HCT116 (cell line): Measurements from ENCODE around the gene NME9. TPM values are rescaled to one million over a fixed set of nuclear protein-coding genes. Genes with fewer than 3 reads are reported as not detected.

ENCODE experiments used
- ATAC-seq: fragments of 200-7000 bp; cut with Tn5 transposase; 2 replicates; pipeline ENCODE4 v1.9.1; 2020; ENCODE audit warnings: mild to moderate bottlenecking, moderate library complexity
- BruUV-seq: library from RNA; stranded (reverse); fragments of 400-500 nt; replicated peaks from 2 replicates; lab custom pipeline; 2021; lab: Mats Ljungman, UMichigan
- CTCF ChIA-PET: fragments of 300-600 bp; sonication (Branson Sonifier 250); formaldehyde crosslinking; loops from one replicate; lab custom pipeline; 2021; ENCODE audit warnings: antibody characterized with exemption; lab: Charles Lee
- POLR2A ChIA-PET: fragments of 300-600, 350-600 bp; sonication (Branson Sonifier 250); formaldehyde crosslinking; loops from one replicate; lab custom pipeline; 2021; ENCODE audit warnings: antibody characterized with exemption; lab: Charles Lee
- RAD21 ChIA-PET, 2 experiments: fragments of 300-600 bp; sonication (Branson Sonifier 250); formaldehyde crosslinking; loops; one replicate each; lab custom pipeline; 2023; ENCODE audit warnings: low total read pairs in 2 of 2; ENCODE audit not compliant: uncharacterized antibody in 2 of 2, unreplicated experiment in 2 of 2, low non-redundant PET in 1 of 2; lab: Charles Lee
- DNase-seq: peaks from one replicate; pipeline ENCODE4 v3.0.0-alpha.2; 2010; ENCODE audit warnings: low read depth, low spot score
- H2AFZ ChIP-seq: fragments of 200-600 bp; shearing (Covaris generic), sonication (generic); 2 replicates; pipeline ENCODE4 v1.6.1; 2017; ENCODE audit warnings: low read depth, mixed run types, mixed read lengths, antibody characterized with exemption, low read length; ENCODE audit not compliant: poor library complexity, severe bottlenecking
- H3K27ac ChIP-seq: 2 replicates; pipeline ENCODE4 v1.5.1; 2012; ENCODE audit warnings: low read depth, low read length
- H3K27me3 ChIP-seq: fragments of 200-600 bp; sonication (generic); 2 replicates; pipeline ENCODE4 v1.6.1; 2016; ENCODE audit warnings: mixed run types, low read length, mixed read lengths; ENCODE audit not compliant: insufficient read depth
- H3K36me3 ChIP-seq, 2 experiments: fragments of 200-500 bp in 1 of 2; fragments of 200-600 bp in 1 of 2; sonication (Bioruptor generic) in 1 of 2; sonication (generic) in 1 of 2; 2 replicates each; pipeline versions ENCODE4 v1.5.1 to v1.6.1; 2014 to 2016; ENCODE audit warnings: low read length in 2 of 2, inconsistent platforms in 1 of 2, mixed read lengths in 1 of 2, mixed run types in 1 of 2; ENCODE audit not compliant: insufficient read depth in 2 of 2, control insufficient read depth in 1 of 2
- H3K4me1 ChIP-seq, 2 experiments: fragments of 200-600 bp in 1 of 2; sonication (generic) in 1 of 2; 2 replicates each; pipeline versions ENCODE4 v1.5.1 to v1.6.1; 2012 to 2017; ENCODE audit warnings: low read length in 2 of 2, inconsistent platforms in 1 of 2, mild to moderate bottlenecking in 1 of 2, mixed read lengths in 1 of 2, mixed run types in 1 of 2, moderate library complexity in 1 of 2; ENCODE audit not compliant: insufficient read depth in 2 of 2, control insufficient read depth in 1 of 2
- H3K4me2 ChIP-seq: fragments of 200-600 bp; sonication (generic); 2 replicates; pipeline ENCODE4 v1.6.1; 2017; ENCODE audit warnings: mixed run types, low read length, mixed read lengths
- H3K4me3 ChIP-seq, 2 experiments: fragments of 200-600 bp in 1 of 2; sonication (generic) in 1 of 2; replicated peaks in 1 of 2; 2 replicates each; pipeline ENCODE4 v1.5.1; 2011 to 2016; ENCODE audit warnings: low read length in 2 of 2, control low read depth in 1 of 2, low read depth in 1 of 2, mild to moderate bottlenecking in 1 of 2, mixed read lengths in 1 of 2, mixed run types in 1 of 2
- H3K79me2 ChIP-seq: fragments of 200-600 bp; sonication (generic); 2 replicates; pipeline ENCODE4 v1.6.1; 2017; ENCODE audit warnings: mild to moderate bottlenecking, mixed run types, low read length, moderate library complexity, mixed read lengths; ENCODE audit not compliant: insufficient read depth
- H3K9ac ChIP-seq: fragments of 200-600 bp; sonication (generic); 2 replicates; pipeline ENCODE4 v1.6.1; 2016; ENCODE audit warnings: low read length, mixed read lengths
- H3K9me2 ChIP-seq: fragments of 200-600 bp; sonication (generic), shearing (Covaris generic); 2 replicates; pipeline ENCODE4 v1.6.1; 2017; ENCODE audit warnings: mixed run types, mild to moderate bottlenecking, moderate library complexity; ENCODE audit not compliant: insufficient read depth
- H3K9me3 ChIP-seq, 2 experiments: fragments of 200-500 bp in 1 of 2; fragments of 200-600 bp in 1 of 2; sonication (Bioruptor generic) in 1 of 2; sonication (generic) in 1 of 2; 2 replicates each; pipeline ENCODE4 v1.6.1; 2014 to 2017; ENCODE audit warnings: low read length in 2 of 2, mixed read lengths in 2 of 2, inconsistent platforms in 1 of 2, low read depth in 1 of 2, mild to moderate bottlenecking in 1 of 2, mixed run types in 1 of 2, moderate library complexity in 1 of 2; ENCODE audit not compliant: control insufficient read depth in 1 of 2, insufficient read depth in 1 of 2
- H4K20me1 ChIP-seq: fragments of 200-600 bp; sonication (generic), shearing (Covaris generic); 2 replicates; pipeline ENCODE4 v1.6.1; 2017; ENCODE audit warnings: mixed run types, mild to moderate bottlenecking, moderate library complexity; ENCODE audit not compliant: insufficient read depth
- CEBPB ChIP-seq: IDR thresholded peaks from 2 replicates; pipeline ENCODE4 v1.6.1; 2012; ENCODE audit warnings: low read depth
- EGR1 ChIP-seq: IDR thresholded peaks from 2 replicates; pipeline ENCODE4 v1.6.1; 2012; ENCODE audit warnings: low read depth
- ELF1 ChIP-seq: IDR thresholded peaks from 2 replicates; pipeline ENCODE4 v1.6.1; 2012; ENCODE audit warnings: low read depth, borderline replicate concordance
- EZH2 ChIP-seq: fragments of 200-600 bp; sonication (generic); IDR thresholded peaks from 2 replicates; pipeline ENCODE4 v1.6.1; 2017; ENCODE audit warnings: antibody characterized with exemption, mixed run types
- EZH2phosphoT487 ChIP-seq: fragments of 200-600 bp; IDR thresholded peaks from 2 replicates; pipeline ENCODE4 v1.6.1; 2018; ENCODE audit warnings: antibody characterized with exemption, borderline replicate concordance
- YY1 ChIP-seq: IDR thresholded peaks from 2 replicates; pipeline ENCODE4 v1.6.1; 2011; ENCODE audit warnings: low read length, low read depth, moderate library complexity, mild to moderate bottlenecking; ENCODE audit not compliant: insufficient replicate concordance; ENCODE audit errors: extremely low read depth
- intact Hi-C: fragments of 100-400 bp; cut with micrococcal nuclease; formaldehyde crosslinking; loops from 2 replicates; pipeline ENCODE4 v1.10.0; 2022
- total RNA-seq: library from RNA; stranded (reverse); gene quantifications from one replicate; pipeline ENCODE4 v1.2.1, GENCODE V29; 2021; ENCODE audit not compliant: unreplicated experiment
- TF ChIP-seq, protein P1 (sequence below): IDR thresholded peaks from 2 replicates; pipeline ENCODE4 v1.6.1; 2011; ENCODE audit warnings: mild to moderate bottlenecking, low read length, moderate library complexity; ENCODE audit not compliant: insufficient replicate concordance; ENCODE audit errors: extremely low read depth
- TF ChIP-seq, protein P2 (sequence below): IDR thresholded peaks from 2 replicates; pipeline ENCODE4 v1.6.1; 2012; ENCODE audit warnings: low read depth

The NME9 gene
- total RNA-seq, 1 experiment from 2014 or later = 0.79 TPM

DNA sequence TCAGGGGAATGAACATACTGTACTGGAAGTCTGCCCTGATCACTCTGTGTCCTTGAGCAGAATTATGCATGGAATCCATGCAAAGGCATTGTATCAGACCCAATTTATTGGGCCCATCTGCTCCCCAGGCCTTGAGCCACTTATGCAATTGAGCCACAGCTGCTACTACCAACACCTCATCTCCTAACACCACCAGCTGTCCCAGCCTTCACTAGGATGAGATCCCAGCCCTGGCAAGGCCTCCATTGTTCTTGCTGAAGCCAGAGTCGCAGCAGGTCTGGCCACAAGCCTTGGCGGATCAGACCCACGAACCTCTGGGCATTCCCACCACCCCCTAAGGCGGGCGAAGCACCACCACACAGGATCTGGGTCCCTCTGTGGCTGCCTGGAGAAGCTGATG, 9.2 kb upstream of the NME9 start:
- intact Hi-C loops = no loop called here
- no peaks in the 10 kb centered on the region for H4K20me1 ChIP-seq
- H3K36me3 ChIP-seq = no peaks in the 10 kb centered on the region
- no peaks in the 10 kb centered on the region for H3K9me3 ChIP-seq
- H3K27me3 ChIP-seq = no peaks in the 10 kb centered on the region
- H3K9me2 ChIP-seq = no peaks in the 10 kb centered on the region
- no peak overlapping the region for H3K4me3 ChIP-seq
- POLR2A ChIA-PET = no interaction called here
- TF ChIP-seq, protein P1, sequence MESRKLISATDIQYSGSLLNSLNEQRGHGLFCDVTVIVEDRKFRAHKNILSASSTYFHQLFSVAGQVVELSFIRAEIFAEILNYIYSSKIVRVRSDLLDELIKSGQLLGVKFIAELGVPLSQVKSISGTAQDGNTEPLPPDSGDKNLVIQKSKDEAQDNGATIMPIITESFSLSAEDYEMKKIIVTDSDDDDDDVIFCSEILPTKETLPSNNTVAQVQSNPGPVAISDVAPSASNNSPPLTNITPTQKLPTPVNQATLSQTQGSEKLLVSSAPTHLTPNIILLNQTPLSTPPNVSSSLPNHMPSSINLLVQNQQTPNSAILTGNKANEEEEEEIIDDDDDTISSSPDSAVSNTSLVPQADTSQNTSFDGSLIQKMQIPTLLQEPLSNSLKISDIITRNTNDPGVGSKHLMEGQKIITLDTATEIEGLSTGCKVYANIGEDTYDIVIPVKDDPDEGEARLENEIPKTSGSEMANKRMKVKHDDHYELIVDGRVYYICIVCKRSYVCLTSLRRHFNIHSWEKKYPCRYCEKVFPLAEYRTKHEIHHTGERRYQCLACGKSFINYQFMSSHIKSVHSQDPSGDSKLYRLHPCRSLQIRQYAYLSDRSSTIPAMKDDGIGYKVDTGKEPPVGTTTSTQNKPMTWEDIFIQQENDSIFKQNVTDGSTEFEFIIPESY = no peak
- TF ChIP-seq EZH2 = no peak
- no peak for TF ChIP-seq EZH2phosphoT487
- no peak for TF ChIP-seq YY1
- TF ChIP-seq EGR1 = no peak
- no peak for TF ChIP-seq CEBPB
- no peak for TF ChIP-seq ELF1
- TF ChIP-seq, protein P2, sequence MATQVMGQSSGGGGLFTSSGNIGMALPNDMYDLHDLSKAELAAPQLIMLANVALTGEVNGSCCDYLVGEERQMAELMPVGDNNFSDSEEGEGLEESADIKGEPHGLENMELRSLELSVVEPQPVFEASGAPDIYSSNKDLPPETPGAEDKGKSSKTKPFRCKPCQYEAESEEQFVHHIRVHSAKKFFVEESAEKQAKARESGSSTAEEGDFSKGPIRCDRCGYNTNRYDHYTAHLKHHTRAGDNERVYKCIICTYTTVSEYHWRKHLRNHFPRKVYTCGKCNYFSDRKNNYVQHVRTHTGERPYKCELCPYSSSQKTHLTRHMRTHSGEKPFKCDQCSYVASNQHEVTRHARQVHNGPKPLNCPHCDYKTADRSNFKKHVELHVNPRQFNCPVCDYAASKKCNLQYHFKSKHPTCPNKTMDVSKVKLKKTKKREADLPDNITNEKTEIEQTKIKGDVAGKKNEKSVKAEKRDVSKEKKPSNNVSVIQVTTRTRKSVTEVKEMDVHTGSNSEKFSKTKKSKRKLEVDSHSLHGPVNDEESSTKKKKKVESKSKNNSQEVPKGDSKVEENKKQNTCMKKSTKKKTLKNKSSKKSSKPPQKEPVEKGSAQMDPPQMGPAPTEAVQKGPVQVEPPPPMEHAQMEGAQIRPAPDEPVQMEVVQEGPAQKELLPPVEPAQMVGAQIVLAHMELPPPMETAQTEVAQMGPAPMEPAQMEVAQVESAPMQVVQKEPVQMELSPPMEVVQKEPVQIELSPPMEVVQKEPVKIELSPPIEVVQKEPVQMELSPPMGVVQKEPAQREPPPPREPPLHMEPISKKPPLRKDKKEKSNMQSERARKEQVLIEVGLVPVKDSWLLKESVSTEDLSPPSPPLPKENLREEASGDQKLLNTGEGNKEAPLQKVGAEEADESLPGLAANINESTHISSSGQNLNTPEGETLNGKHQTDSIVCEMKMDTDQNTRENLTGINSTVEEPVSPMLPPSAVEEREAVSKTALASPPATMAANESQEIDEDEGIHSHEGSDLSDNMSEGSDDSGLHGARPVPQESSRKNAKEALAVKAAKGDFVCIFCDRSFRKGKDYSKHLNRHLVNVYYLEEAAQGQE = no peak
- no peak for ATAC-seq
- no peak overlapping the region for H3K27ac ChIP-seq
- peaks cover 3 to 13% of the 10 kb centered on the region in 2 experiments; a peak in 3 of 4 replicates for H3K4me1 ChIP-seq
- CTCF ChIA-PET = no interaction called here
- no TSS peak for BruUV-seq
- H3K9ac ChIP-seq = no peak overlapping the region
- H3K79me2 ChIP-seq = no peaks in the 10 kb centered on the region
- no peak for DNase-seq
- RAD21 ChIA-PET = no interaction called here
- no peak overlapping the region for H3K4me2 ChIP-seq
- no peak overlapping the region for H2AFZ ChIP-seq
